Peyer's patch (tissue), 4 donors: Measurements from ENCODE around the gene GARIN3.

Experiments used
- POLR2A ChIP-seq, 2 donors: fragments of 450-650 bp; IDR thresholded peaks; one replicate each; pipeline ENCODE4 v1.5.1; 2017; ENCODE audit warnings: antibody characterized with exemption in 2 of 2, mild to moderate bottlenecking in 2 of 2, moderate library complexity in 2 of 2
- TF ChIP-seq, protein P1 (sequence below), 6 experiments: fragments of 450-650 bp in 4 of 6; fragments of 200-600 bp in 2 of 6; sonication (generic) in 1 of 6; IDR thresholded peaks; one replicate each; pipeline ENCODE4 v1.5.1; 2017 to 2019; ENCODE audit warnings: antibody characterized with exemption in 6 of 6, mild to moderate bottlenecking in 3 of 6, moderate library complexity in 1 of 6

- TF ChIP-seq, protein P1, sequence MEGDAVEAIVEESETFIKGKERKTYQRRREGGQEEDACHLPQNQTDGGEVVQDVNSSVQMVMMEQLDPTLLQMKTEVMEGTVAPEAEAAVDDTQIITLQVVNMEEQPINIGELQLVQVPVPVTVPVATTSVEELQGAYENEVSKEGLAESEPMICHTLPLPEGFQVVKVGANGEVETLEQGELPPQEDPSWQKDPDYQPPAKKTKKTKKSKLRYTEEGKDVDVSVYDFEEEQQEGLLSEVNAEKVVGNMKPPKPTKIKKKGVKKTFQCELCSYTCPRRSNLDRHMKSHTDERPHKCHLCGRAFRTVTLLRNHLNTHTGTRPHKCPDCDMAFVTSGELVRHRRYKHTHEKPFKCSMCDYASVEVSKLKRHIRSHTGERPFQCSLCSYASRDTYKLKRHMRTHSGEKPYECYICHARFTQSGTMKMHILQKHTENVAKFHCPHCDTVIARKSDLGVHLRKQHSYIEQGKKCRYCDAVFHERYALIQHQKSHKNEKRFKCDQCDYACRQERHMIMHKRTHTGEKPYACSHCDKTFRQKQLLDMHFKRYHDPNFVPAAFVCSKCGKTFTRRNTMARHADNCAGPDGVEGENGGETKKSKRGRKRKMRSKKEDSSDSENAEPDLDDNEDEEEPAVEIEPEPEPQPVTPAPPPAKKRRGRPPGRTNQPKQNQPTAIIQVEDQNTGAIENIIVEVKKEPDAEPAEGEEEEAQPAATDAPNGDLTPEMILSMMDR (IDR thresholded peaks at IDR 0.05), result no peak
- no peak for TF ChIP-seq POLR2A (IDR thresholded peaks at IDR 0.05)
Measured at GRCh38 chr5:157143127-157143971, 22.7 kb downstream of the GARIN3 start.
